Type B pancreatic cell (in vitro differentiated cells): ENCODE measurements around the gene RAB36. TPM values are rescaled to one million over a fixed set of nuclear protein-coding genes. Genes with fewer than 3 reads are reported as not detected.

ENCODE experiments used
- DNase-seq: peaks from one replicate; pipeline ENCODE4 v3.0.0; 2021; ENCODE audit warnings: mixed read lengths; ENCODE audit not compliant: unreplicated experiment; ENCODE audit errors: extremely low spot score
- H3K27ac Mint-ChIP-seq: 2 replicates; pipeline ENCODE4 v1.8.0; 2021; ENCODE audit warnings: mild to moderate bottlenecking, mixed read lengths
- H3K27me3 Mint-ChIP-seq: 2 replicates; pipeline ENCODE4 v1.8.0; 2021; ENCODE audit warnings: mixed read lengths
- H3K36me3 Mint-ChIP-seq: 2 replicates; pipeline ENCODE4 v1.8.0; 2021; ENCODE audit warnings: mixed read lengths
- H3K4me1 Mint-ChIP-seq: one replicate; pipeline ENCODE4 v1.8.0; 2021; ENCODE audit warnings: mixed read lengths; ENCODE audit not compliant: unreplicated experiment
- H3K4me3 Mint-ChIP-seq: 2 replicates; pipeline ENCODE4 v1.8.0; 2021; ENCODE audit warnings: mild to moderate bottlenecking, mixed read lengths
- H3K9me3 Mint-ChIP-seq: 2 replicates; pipeline ENCODE4 v1.8.0; 2021; ENCODE audit warnings: mixed read lengths
- CTCF ChIP-seq: fragments of 200-600 bp; sonication (generic); conservative IDR thresholded peaks from 2 replicates; pipeline ENCODE4 v1.5.0; 2021; ENCODE audit warnings: antibody characterized with exemption, mild to moderate bottlenecking
- total RNA-seq: library from RNA; stranded (reverse); gene quantifications from 2 replicates; pipeline ENCODE4 v1.2.1, GENCODE V29; 2021; ENCODE audit warnings: low replicate concordance

Gene RAB36
- total RNA-seq, 1 donor from 2014 or later = 18.4 TPM

- TF ChIP-seq CTCF = no peak
- Mint-ChIP-seq H3K27ac (no peak overlapping the region), H3K4me1 (no peaks in the 10 kb centered on the region), H3K27me3 (no peaks in the 10 kb centered on the region), H3K4me3 (no peak overlapping the region), H3K36me3 (no peaks in the 10 kb centered on the region), H3K9me3 (no peaks in the 10 kb centered on the region)
- DNase-seq = no peak
Observed at GRCh38 chr22:23098718-23099530, 46.4 kb upstream of the RAB36 start.

- Mint-ChIP-seq H3K4me3 (no peak overlapping the region), H3K27me3 (no peaks in the 10 kb centered on the region), H3K27ac (no peak overlapping the region), H3K4me1 (no peaks in the 10 kb centered on the region), H3K36me3 (no peaks in the 10 kb centered on the region), H3K9me3 (no peaks in the 10 kb centered on the region)
- TF ChIP-seq CTCF = no peak
- DNase-seq = no peak
Observed at GRCh38 chr22:23099531-23099804, 45.8 kb upstream of the RAB36 start.

- Mint-ChIP-seq H3K27me3 (no peaks in the 10 kb centered on the region), H3K27ac (no peak overlapping the region), H3K4me1 (no peaks in the 10 kb centered on the region), H3K4me3 (no peak overlapping the region), H3K36me3 (no peaks in the 10 kb centered on the region), H3K9me3 (no peaks in the 10 kb centered on the region)
- DNase-seq = no peak
- no peak for TF ChIP-seq CTCF
Observed at GRCh38 chr22:23100124-23100801, 45.0 kb upstream of the RAB36 start.

GRCh38 chr22:23101524-23101923 lies 43.8 kb upstream of the RAB36 start:
- Mint-ChIP-seq H3K27ac (no peak overlapping the region), H3K4me1 (no peaks in the 10 kb centered on the region), H3K9me3 (no peaks in the 10 kb centered on the region), H3K4me3 (no peak overlapping the region), H3K36me3 (no peaks in the 10 kb centered on the region), H3K27me3 (no peaks in the 10 kb centered on the region)
- TF ChIP-seq CTCF = no peak
- DNase-seq = no peak

DNA sequence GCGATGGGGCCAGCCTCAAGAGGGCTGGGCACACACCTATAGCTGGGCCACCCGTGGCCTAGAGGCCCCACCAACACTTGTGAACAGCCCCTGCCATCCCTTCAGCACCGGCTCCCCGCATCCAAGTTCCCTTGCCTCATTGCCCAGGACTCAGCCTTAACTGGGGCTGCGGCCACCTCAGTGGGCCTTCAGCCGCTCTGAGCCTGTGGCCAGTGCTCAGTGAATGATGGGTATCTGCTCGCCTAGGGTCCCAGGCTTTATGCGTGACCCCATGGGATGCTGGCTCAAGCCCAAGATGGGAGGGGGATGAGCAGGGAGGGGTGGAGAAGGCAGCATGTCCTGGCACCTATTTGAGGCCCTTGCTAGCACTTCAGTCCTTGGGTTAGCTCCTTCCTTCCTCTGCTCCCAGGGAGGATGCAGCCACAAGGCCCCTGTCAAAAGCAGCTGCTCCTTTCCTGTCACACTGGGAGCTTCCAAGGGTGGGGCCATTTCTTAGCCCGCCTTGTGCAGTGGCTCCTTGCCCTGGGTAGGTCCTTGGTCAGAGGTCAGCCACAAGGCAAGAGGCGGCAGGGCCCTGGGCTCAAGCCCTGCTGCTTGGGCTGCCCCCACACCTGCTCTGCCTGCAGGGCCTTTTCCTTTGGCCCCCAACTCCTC lies 43.1 kb upstream of the RAB36 start:
- H3K27ac Mint-ChIP-seq = no peak overlapping the region
- H3K4me3 Mint-ChIP-seq = no peak overlapping the region
- H3K9me3 Mint-ChIP-seq = no peaks in the 10 kb centered on the region
- DNase-seq = no peak
- no peaks in the 10 kb centered on the region for H3K36me3 Mint-ChIP-seq
- no peak for TF ChIP-seq CTCF
- H3K4me1 Mint-ChIP-seq = no peaks in the 10 kb centered on the region
- no peaks in the 10 kb centered on the region for H3K27me3 Mint-ChIP-seq
